Ovary (tissue), 3 donors: ENCODE data around the gene TSC22D2.

Experiments used
- CTCF ChIP-seq, 3 donors: fragments of 450-650 bp in 2 of 3; fragments of 200-600 bp in 1 of 3; IDR thresholded peaks; one replicate each; pipeline versions ENCODE4 v1.5.1 to v1.8.0; 2016 to 2022; ENCODE audit warnings: antibody characterized with exemption in 3 of 3, mild to moderate bottlenecking in 1 of 3
- POLR2A ChIP-seq: fragments of 450-650 bp; IDR thresholded peaks from one replicate; pipeline ENCODE4 v1.6.1; 2017; ENCODE audit warnings: antibody characterized with exemption, mild to moderate bottlenecking, moderate library complexity
- donor health status: DM: no; HTN: no; CAD: no.

- TF ChIP-seq POLR2A, result no peak
- TF ChIP-seq CTCF (IDR thresholded peaks at IDR 0.05), result no peak
Measured at GRCh38 chr3:150378301-150378748, 29.8 kb upstream of the TSC22D2 start.
